ENCODE results near the gene ALG10. TPM values are rescaled to one million over a fixed set of nuclear protein-coding genes. Genes with fewer than 3 reads are reported as not detected.
"Not testable (repeated sequence)": the region's sequence is repeated elsewhere in the genome, so short reads cannot be mapped to it uniquely, and the experiment has no call there.

The ALG10 gene
- total RNA-seq, 2 donors from 2014 or later, result 1.6 to 8.0 TPM

DNA sequence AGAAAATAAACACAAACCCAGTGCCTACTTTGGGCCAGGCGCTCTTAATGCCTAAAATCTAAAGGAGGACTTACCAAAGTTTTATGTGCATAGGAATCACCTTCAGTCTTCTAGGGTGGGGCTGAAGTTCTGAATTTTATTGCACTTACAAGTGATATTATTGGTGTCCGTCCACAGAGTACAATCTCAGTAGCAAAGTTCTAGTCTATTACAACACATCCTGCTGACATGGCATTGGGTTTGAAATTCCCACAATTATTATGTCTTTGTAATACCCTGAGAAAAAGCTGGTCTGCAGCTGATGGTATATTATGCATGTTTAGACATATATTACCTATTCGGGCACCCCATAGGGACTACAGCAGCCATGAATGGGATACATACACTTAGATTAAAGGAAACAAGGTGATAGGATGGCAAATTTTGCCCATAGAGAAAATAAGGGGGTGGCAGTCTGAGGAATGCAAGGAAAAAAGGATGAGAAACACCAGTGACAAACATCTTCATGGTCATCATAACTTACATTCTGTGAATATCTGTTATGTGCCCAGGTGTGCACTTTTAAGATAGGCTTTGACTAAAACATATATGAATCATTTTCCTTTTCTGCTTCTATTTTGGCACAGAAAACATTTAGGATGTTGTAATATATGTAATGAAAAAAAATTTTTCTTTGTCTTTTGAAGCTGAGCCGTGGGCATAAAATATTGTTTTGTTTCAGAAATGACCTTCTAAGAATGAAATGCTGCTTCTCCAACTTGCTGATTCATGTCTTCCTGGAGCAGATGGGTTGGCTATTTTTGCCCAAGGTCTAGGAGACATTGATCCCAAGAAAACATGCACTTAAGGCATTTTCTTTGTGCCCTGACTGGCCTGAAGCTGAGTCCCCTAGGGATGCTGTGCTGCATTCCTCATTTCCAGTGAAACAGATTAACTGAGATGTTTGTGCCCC, 27.2 kb upstream of the ALG10 start:
- Histone ChIP-seq H3K27ac (no peak overlapping the region), H3K27me3 (no peaks in the 10 kb centered on the region), H3K4me1 (no peaks in the 10 kb centered on the region), H3K36me3 (replicated peaks in 1 of 2; ENCODE audit: insufficient read depth in 1 of 2, low read depth in 2 of 2) (no peaks in the 10 kb centered on the region), H3K9me3 (no peaks in the 10 kb centered on the region), H3K4me3 (no peak overlapping the region)
- ATAC-seq (no peak), DNase-seq (no peak)
- no peak for TF ChIP-seq POLR2A (IDR thresholded peaks at IDR 0.05)
- TF ChIP-seq CTCF (IDR thresholded peaks at IDR 0.05), result no peak
- 52 to 54% methylated on average over 4 of the region's 4 CpGs for WGBS, 2 donors
- intact Hi-C loops (cut with DNase I), result no loop called here

DNA sequence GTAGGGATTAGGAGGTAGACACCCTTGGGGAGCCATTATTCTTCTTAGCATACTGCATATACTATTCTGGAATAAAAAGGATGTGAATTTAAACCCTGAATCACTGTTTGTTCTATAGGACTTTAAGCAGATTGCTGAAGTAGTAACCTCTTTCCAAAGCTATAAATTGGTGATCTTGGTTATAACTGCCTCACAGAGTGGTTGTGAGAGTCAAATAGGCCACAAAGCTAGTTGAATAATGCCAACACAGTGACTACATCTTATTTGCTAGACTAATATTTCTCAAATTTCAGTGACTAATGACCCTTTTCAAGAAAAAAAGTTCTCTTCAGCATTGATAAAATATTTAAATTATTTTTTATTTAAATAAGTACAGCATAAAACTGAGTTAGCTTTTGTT, 13.5 kb upstream of the ALG10 start:
- H3K27me3 ChIP-seq; H3K4me1 ChIP-seq; DNase-seq; H3K4me3 ChIP-seq; ATAC-seq; H3K36me3 ChIP-seq (replicated peaks in 1 of 2; ENCODE audit: insufficient read depth in 1 of 2, low read depth in 2 of 2); H3K9me3 ChIP-seq; H3K27ac ChIP-seq: not testable (repeated sequence)
- intact Hi-C loops (cut with DNase I), result loop anchor here (10.0 kb wide), 1 partner anchor 1244 kb away; no protein-coding TSS in a partner anchor

- 65 to 66% methylated on average over 3 of the region's 3 CpGs for WGBS, 2 donors
- TF ChIP-seq CTCF (IDR thresholded peaks at IDR 0.05) (no peak), POLR2A (IDR thresholded peaks at IDR 0.05) (no peak)
- Histone ChIP-seq H3K36me3 (replicated peaks in 1 of 2; ENCODE audit: insufficient read depth in 1 of 2, low read depth in 2 of 2) (no peaks in the 10 kb centered on the region), H3K27me3 (no peaks in the 10 kb centered on the region), H3K4me1 (peaks cover 2% of the 10 kb centered on the region), H3K9me3 (no peaks in the 10 kb centered on the region), H3K4me3 (no peak overlapping the region), H3K27ac (no peak overlapping the region)
- no peak for DNase-seq
- no peak for ATAC-seq
- intact Hi-C loops (cut with DNase I), result no loop called here
Measured at GRCh38 chr12:34016361-34016760, 5.9 kb upstream of the ALG10 start.

DNA sequence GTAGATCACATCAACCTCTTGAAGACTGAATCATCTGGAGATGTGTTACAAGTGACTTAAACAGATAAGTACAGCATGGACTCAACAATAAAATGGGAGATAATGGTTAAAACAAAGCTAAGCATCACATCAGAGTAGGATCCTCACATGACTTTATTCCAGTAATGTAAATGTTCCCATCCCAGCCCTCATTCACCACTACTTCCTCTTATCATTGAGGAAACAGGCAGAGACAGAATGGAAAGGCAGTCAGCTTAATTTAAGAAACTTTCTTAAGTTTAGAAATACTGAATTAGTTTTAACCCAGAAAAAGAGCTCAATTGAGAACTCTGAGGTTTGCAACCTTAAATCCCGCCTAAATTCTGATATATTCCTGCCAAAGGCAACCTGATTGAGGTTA, 1.2 kb upstream of the ALG10 start:
- WGBS, 2 donors, result 88 to 89% methylated on average over 1 of the region's 1 CpG
- Histone ChIP-seq H3K36me3 (replicated peaks in 1 of 2; ENCODE audit: insufficient read depth in 1 of 2, low read depth in 2 of 2) (no peaks in the 10 kb centered on the region), H3K27me3 (no peaks in the 10 kb centered on the region), H3K4me1 (peaks cover 16% of the 10 kb centered on the region), H3K27ac (no peak overlapping the region), H3K9me3 (no peaks in the 10 kb centered on the region), H3K4me3 (no peak overlapping the region)
- DNase-seq (no peak), ATAC-seq (no peak)
- TF ChIP-seq POLR2A (IDR thresholded peaks at IDR 0.05) (no peak), CTCF (IDR thresholded peaks at IDR 0.05) (no peak)
- intact Hi-C loops (cut with DNase I), result no loop called here

DNA sequence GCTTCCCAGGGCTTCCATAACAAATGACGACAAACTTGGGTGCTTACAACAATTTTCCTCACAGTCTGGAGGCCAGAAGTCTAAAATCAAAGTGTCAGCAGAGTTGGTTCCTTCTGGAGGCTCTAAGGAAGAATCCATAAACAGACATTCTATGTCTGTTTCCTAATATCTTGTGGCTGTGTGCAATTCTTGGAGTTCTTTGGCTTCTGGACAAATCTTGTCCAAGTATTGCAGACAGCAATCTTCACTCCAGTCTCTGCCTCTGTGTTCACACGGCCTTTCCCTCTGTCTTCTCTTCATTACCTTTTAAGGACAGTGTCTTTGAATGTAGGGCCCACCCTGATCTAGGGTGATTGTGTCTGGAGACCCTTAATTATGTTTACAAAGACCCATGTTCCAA, 5.4 kb downstream of the ALG10 start:
- H3K27me3 ChIP-seq; H3K36me3 ChIP-seq (replicated peaks in 1 of 2; ENCODE audit: insufficient read depth in 1 of 2, low read depth in 2 of 2); ATAC-seq; H3K4me1 ChIP-seq; DNase-seq; H3K27ac ChIP-seq; H3K9me3 ChIP-seq; H3K4me3 ChIP-seq; intact Hi-C loops (cut with DNase I): not testable (repeated sequence)
- 72 to 82% methylated on average over 2 of the region's 2 CpGs for WGBS, 2 donors

GRCh38 chr12:34030591-34030990, 8.3 kb downstream of the ALG10 start:
- H3K27ac ChIP-seq, result no peak overlapping the region
- no peaks in the 10 kb centered on the region for H3K4me1 ChIP-seq
- WGBS, 2 donors, result 73 to 79% methylated on average over 4 of the region's 4 CpGs
- H3K27me3 ChIP-seq, result no peaks in the 10 kb centered on the region
- H3K9me3 ChIP-seq, result no peaks in the 10 kb centered on the region
- TF ChIP-seq POLR2A (IDR thresholded peaks at IDR 0.05) (no peak), CTCF (IDR thresholded peaks at IDR 0.05) (no peak)
- DNase-seq, result no peak
- no peak overlapping the region for H3K4me3 ChIP-seq
- intact Hi-C loops (cut with DNase I), result no loop called here
- no peaks in the 10 kb centered on the region for H3K36me3 ChIP-seq (replicated peaks in 1 of 2; ENCODE audit: insufficient read depth in 1 of 2, low read depth in 2 of 2)
- ATAC-seq, result no peak
